GM18867 (cell line): ENCODE measurements around the gene POU2AF2.
"Not testable (repeated sequence)": the region's sequence is repeated elsewhere in the genome, so short reads cannot be mapped to it uniquely, and the experiment has no call there.

Experiments
- ATAC-seq: cut with Tn5 transposase; IDR thresholded peaks from one replicate; pipeline ENCODE4 v1.9.1; 2021; ENCODE audit warnings: mild to moderate bottlenecking, moderate library complexity; ENCODE audit not compliant: unreplicated experiment

POU2AF2 gene

DNA sequence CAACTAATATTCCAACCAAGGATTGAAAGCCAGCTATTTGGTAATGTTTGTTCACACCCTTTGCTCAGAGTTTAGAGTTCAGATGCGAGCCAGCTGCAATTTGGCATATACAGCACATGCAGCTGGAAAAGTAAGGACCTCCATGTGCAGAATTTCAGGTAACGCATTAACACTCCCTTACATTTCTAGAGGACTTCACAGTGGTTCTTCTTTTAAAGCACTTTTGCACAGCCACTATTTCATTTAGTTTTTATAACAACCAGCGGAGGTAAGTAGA is 56.3 kb downstream of the POU2AF2 start:
- ATAC-seq = no peak

DNA sequence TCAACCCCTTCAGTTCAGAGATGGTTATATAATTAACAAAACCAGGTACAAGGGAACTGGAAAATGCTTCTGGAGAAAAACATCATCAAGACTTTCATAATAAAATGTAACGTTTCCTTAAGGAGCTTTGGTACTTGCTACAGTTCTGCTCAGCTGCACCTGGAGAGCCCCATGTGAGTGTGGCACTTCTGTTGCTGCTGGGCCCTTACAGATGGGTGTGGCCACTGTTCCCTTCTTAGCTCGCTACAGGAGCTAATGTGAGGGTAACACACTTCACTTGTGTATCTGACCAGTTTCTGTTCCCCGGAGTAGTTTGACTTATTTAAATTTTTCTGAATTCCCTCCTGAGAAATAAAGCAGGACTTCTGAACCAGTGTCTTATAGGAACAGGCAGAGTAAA is 56.8 kb downstream of the POU2AF2 start:
- no peak for ATAC-seq

DNA sequence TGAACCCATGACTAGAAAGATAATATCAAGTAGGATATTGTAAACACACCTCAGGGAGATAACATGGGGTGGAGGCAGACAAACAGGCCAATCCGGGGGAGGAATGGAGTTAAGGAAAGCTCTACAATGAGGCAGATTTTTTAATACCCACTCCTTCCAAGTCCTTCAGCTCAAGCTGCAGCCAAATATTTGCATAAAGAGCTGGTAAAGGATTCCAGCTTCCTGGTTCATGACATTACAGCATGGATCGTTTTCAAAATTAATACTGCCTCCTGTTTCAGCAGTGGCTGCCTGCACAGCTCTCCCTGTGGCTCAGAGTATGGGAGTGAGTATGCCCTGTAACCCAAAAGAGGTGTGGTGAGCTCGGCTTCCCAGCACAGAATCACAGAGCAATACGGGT is 57.9 kb downstream of the POU2AF2 start:
- ATAC-seq = no peak

DNA sequence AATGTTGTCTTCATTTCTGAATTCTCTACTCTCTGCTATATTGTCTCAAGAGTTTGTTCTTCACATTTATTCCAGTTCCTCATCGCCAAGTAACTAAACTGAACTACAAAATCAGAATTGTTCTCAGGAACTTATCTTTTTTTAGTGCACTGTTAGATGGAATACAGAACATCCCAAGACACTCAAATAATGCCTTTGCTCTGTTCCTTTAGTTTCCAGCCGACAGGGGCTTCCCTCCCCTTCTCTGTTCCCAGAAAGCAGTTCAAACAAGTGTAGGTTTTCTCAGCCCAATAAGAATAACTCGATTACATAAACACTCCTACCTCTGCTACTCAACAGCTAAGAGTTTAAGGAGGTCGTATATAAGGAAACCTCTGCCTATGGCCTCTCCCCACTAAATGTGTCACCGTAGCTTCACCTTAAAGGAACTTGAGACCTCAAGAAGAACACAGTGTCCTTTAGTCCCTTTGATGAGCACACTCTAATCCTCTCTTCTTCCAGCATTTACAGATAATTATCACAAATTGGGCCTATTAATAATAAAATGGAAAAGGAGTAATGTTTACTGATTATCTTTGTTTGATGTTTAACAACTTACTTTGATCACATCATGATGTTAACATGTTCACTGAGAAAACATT is 59.8 kb downstream of the POU2AF2 start:
- no peak for ATAC-seq

DNA sequence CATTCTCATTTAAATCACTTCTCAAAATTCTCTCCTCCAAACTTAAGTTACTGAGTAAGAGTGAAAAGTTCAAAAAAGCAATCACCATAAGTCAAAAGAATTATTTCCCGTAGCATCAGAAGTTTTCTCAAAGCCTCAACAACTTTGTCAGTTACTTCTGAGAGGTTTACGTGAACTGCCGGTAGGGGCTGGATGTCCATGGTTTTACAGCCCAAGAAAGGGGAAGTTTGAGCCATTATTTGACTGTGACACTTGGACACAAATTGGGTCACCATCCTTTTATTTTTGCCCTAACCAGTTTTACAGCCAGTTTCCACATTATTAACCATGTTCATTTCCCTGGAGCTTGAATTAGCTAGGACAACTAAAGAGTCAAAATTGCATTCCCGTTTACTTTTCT is 60.4 kb downstream of the POU2AF2 start:
- no peak for ATAC-seq

DNA sequence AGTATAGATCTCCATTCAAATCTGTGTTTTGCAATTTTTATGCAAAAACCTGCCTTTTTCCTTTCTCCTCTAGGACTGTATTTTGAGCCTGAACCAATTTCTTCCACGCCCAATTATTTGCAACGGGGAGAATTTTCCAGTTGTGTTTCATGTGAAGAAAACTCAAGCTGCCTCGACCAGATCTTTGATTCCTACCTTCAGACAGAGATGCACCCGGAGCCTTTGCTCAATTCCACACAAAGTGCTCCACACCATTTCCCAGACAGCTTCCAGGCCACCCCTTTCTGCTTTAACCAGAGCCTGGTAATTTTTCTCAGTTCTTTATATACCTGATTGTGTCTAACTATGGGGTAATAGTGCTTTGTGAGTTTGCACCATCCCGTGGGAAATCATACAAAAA is 60.8 kb downstream of the POU2AF2 start:
- no peak for ATAC-seq

DNA sequence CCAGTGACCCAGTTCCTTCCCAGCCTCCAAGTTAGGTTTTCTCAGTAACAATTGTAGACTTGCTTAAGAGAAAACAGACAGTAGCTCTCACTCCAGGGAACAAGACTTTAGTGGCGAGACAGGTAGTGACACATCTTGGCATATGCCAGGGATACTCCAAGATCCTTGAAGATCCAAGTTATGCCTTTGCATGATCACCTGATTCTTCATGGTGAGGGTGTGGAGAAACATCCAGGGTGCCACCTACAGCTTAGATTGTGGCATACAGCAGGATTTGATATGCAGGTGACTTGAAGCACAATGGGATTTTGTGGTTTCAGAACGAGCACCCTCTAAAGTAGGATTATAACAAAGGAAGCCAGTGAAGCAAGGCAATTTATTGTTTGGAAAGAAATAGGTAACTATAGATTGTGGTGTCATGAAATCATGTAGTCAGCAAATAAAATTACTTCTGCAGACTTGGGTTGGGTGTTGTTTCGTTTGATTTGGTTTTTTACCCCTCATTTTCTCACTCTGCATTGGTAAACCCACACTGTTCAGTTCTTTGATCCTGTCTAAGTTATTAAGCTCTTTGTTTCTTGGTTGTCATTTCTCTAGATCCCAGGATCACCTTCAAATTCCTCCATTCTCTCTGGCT is 62.1 kb downstream of the POU2AF2 start:
- ATAC-seq = no peak

DNA sequence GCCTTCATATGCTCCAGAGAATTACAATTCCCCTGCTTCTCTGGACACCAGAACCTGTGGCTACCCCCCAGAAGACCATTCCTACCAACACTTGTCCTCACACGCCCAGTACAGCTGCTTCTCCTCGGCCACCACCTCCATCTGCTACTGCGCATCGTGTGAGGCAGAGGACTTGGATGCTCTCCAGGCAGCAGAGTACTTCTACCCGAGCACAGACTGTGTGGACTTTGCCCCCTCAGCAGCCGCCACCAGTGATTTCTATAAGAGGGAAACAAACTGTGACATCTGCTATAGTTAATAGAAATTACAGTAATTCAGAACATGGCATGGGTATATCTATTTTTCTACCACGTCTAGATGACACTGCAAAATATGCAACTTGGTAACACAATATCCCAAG is 62.6 kb downstream of the POU2AF2 start:
- no peak for ATAC-seq

DNA sequence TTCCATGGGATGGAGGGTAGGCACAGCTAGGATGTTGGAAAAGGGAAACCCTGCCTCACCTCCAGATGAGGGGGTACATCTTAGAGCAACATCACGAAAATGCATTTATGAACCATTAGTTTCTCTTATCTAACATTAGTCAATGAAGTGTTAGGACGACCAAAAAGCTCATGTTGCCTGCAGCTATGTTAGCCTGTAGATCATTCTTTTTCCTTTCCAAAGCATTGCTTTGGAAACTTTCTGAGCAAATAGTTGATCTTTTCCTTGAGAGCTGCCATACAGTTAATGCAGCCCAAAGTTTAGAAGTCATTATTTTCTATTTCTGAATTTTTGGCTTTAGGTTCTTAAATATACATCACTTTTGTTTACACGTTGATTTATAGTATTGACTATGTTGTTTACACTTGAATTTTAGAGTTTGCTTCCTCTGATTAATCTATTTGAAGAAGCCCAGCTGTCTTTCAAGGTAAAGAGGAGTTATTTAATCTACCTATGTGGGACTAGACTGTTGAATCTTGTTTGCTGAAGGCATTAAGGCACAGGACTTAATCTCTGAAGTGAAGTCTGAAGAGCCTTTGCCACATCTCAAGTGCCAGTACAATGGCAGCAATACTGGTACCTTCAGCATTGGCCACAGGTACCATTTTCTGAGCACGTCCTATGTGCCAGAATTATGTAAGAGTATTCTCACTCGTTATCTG is 63.8 kb downstream of the POU2AF2 start:
- ATAC-seq = no peak

DNA sequence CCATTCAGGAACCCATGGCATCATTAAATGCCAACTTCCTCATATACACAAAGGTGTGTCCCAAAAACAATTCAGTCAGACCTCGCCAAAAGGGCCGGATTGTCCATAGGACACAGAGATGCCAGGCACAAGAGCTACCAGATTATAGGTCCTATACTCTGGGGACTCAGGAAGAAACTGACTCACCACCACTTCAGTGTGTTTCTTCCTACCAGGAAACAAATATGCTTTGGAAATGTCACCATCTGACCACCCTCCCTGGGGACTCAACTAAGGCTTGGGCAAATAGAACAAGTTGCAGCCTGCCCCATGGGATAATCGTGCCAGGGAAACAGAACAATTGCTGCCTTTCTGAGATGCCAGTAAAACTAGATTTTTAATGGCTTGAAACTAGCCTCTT is 64.6 kb downstream of the POU2AF2 start:
- ATAC-seq = no peak

DNA sequence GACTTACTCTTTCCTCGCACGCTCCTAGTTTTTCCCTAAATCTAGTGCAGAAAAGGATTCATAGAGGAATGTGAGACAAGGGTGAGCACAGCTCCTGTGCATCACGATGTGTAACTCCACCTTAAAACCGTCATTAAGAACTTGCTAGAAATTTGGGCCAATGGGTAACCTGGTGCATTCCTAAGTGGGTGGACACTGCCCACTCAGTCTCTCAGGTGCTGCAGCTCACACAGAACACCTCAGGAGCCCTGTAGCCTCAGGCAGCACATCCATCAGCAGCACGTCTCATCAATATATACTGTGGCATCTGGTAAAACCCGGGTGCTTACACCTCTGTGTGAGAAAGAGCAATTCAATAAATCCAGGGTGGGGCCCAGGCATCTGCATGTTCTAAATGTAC is 65.2 kb downstream of the POU2AF2 start:
- ATAC-seq = no peak

DNA sequence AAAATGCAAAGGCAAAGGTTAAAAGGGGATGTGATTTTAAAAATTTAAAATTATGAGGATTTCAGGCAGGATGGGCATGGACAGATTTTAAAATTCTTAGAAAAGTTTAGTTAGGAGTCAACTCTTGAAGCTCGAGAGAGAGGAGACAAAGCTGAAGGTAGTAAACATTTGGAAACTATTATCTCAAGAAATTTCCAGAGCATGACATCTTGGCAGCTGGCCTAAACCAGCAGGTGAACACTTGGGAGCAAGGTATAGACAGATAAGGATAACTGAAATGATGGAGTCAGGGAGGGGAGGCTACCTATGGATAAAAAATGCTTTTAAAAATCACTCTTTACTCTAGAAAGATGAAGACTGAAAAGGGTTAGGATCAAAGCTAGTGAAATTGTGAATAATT is 66.6 kb downstream of the POU2AF2 start:
- no peak for ATAC-seq

DNA sequence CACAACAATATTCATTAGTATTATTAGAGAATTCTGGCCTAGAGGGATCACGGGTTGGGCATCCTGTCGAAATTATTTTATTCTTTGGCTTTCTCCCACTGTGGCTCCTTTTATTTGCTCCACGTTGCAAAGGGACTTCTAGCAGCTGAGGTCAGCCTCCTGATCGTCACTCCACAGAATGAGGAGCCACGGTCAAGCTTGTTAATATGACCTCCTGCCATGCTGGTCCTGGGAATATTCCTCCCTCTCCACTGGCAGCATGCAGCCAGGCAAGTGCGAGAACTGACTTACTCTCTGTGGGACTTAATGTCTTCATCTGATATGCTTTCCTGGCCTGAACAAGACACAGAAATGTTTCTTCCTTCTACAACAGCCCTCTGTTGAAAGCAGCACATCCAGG is 73.8 kb downstream of the POU2AF2 start:
- ATAC-seq = no peak

DNA sequence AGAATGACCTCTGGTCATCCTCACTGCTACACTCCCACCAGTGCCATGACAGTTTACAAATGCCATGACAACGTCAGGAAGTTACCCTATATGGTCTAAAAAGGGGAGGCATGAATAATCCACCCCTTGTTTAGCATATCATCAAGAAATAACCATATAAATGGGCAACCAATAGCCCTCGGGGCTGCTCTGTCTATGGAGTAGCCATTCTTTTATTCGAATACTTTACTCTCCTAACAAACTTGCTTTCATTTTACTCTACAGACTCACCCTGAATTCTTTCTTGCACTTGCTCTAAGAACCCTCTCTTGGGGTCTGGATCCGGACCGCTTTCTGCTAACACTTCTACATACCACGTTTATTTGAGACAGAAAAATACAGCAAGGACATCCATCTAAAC is 74.7 kb downstream of the POU2AF2 start:
- ATAC-seq = not testable (repeated sequence)

DNA sequence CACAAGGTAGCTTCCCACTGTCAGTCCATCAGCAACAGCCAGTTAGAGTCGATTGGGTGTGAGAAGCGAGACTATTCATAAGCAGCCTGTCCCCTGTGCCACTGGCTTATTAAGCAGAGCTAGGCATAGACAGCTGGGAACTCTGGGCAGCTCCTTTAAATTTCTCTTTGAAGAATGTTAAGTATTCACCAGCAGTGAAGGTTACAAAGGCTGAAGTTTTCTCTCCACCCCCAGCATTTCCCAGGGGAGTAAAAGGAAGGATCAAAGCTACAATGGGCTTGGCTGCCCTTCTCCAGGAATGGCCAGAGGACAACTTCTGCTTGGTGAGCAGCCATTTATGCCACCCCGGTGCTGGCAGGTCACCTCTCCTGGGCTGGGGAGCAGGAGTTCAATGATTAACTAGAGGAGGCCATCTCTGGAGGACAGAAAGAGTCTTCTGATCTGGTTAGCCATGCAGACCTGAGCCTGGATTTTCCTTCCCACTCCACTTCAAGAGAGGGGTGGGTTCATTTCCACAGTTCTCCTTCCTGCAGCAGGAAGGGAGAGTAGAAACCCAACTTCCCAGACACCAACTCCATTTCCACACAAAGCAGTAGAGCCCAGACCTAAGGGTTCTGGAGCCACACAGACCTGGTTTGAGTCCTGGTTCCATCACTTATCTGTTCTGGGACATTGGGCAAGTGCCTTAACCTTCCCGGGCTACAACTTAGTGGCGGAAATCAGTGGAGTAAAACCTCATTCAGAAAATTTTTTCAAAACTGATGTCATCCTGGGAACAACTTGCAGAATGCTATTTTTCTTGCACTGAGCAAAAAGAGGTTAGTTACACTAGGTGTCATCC is 75.4 kb downstream of the POU2AF2 start:
- no peak for ATAC-seq

DNA sequence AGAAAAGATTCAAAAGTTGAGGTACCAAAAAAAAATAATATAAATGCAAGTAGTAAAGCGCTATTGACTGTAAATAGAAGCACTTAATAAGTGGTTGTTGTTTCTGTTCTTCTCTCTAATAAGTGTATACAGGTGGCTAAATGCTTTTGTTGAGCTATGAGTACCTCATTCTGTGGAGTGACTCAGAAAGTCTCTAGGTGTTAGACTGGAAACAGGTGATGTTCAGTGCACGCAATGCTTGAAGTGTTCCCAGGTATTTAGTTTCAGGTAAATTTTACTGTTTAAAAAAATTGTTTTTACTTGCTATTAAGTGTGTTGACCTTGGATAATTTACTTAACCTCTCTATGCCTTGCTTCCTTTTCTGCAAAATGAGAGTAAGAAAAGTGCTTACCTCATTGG is 77.0 kb downstream of the POU2AF2 start:
- ATAC-seq = no peak

DNA sequence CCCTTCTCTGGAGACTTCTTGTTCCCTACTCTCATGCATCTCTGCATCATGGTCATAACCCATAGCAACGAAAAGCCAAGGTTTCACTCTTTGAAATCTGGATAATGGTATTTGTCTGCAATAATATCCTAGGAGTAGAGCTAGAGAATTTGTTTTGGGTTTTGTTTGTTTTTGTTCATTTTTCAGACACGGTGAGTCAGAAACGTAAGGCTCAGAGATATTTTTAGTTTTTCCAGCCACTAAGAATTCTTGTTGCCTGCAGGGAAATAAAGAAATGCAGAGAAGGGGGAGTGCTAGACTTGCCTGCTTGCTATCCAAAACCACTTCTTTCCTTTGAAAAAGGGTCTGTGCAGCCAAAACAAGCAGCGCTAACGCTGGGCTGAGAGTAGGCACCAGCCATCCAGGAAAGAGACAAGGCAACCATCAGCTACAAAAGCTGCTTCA is 78.8 kb downstream of the POU2AF2 start:
- no peak for ATAC-seq

DNA sequence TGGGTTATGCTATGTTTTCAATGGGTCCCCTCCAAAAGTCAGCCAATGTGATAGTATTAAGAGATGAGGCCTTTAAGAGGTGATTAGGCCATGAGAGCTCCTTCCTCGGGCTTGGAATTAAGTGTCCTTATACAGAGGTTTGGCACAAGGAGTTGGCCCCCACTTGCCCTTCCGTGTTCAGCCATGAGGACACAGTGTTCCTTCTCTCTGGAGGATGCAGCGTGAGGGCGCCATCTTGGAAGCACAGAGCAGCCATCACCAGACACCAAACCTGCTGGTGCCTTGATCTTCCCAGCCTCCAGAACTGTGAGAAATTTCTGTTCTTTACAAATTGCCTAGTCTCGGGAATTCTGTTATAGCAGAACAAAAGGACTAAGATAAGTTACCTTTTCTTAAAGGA is 79.7 kb downstream of the POU2AF2 start:
- no peak for ATAC-seq

DNA sequence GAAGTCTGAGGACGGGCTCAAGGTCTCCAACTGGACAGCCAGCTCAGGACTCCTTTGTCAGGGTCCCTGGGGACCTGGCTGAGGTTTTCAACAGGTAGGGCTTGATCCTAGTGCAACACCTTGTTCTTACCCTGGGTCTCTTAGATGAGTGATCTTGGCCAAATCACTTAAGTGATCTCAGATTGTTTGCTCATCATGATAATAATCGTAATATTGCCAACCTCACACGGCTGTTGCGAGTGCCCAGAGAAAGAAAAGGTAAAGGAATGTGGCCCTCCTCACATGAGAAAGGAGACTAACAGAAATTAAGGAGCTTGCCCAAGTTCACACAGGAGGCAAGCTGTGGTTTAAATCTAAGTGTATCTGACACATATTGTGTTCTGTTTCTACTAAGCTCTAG is 81.3 kb downstream of the POU2AF2 start:
- ATAC-seq = no peak

DNA sequence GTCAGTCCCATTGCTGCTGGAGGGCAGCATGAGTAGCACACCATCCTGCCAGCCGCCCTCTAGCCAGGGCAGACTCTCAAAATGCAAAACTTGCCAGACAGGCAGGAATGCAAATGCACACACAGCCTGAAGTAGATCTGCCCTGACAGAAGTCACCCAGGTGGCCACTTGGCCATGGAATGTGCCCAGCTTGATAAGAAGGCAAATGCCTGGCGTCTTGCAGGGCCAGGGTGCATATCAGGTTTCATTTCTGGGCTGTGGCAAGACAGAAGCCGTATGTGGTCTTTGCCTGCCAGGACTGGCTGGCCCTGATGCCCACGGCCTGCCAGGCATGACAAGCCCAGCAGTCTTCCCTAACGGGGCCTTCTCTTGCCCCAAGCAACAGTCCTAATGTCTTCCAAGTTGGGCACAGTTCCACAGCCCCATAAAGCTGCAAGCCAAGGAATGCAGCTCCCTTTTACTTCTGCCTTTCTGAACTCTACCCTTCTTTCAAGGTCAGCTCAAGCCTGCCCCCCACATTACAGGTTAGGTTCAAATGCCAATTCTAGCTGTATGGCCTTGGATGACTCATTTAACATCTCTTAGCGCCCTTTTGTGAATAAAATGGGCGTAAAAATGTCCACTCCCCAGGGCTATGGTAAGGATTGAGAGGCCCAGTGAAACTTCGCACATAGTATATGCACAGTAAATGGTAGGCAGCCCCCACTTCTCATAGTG is 82.5 kb downstream of the POU2AF2 start:
- no peak for ATAC-seq
